ENCODE results near the gene PCED1A. TPM values are rescaled to one million over a fixed set of nuclear protein-coding genes. Genes with fewer than 3 reads are reported as not detected.

PCED1A gene
- total RNA-seq, 1 experiment from 2014 or later = 42.1 TPM

GRCh38 chr20:2873747-2874041 lies 33.2 kb upstream of the PCED1A start:
- H3K27me3 Mint-ChIP-seq (ENCODE audit: insufficient read depth, unreplicated experiment) = no peaks in the 10 kb centered on the region
- intact Hi-C loops (cut with micrococcal nuclease) = loop anchor here (1.0 kb wide), 1 partner anchor 128 kb away; no protein-coding TSS in a partner anchor
- H3K36me3 Mint-ChIP-seq (ENCODE audit: insufficient read depth, unreplicated experiment) = peaks cover 5% of the 10 kb centered on the region
- peak; percentile 38 for DNase-seq (ENCODE audit: unreplicated experiment)
- POLR2A ChIA-PET = interaction anchor here (0.7 to 1.6 kb wide), 11 partner anchors 8 to 335 kb away, joined by 3 to 9 read pairs (median 6); partner anchors contain the start of genes IDH3B, ITPA, NOP56 and PCED1A
- H3K4me3 Mint-ChIP-seq (ENCODE audit: unreplicated experiment) = peak overlapping the region; percentile 91
- no peaks in the 10 kb centered on the region for H3K9me3 Mint-ChIP-seq (ENCODE audit: unreplicated experiment)
- TF ChIP-seq CTCF (IDR thresholded peaks at IDR 0.05; ENCODE audit: unreplicated experiment) = no peak
- H3K27ac Mint-ChIP-seq (ENCODE audit: low read depth, unreplicated experiment) = no peak overlapping the region
- CTCF ChIA-PET = interaction anchor here (0.6 to 0.8 kb wide), 2 partner anchors 22 to 180 kb away, joined by 3 read pairs; no protein-coding TSS in a partner anchor
- BruUV-seq (replicated peaks) = no TSS peak
- peaks cover 40% of the 10 kb centered on the region for H3K4me1 Mint-ChIP-seq (ENCODE audit: insufficient read depth, unreplicated experiment)

- Mint-ChIP-seq H3K9me3 (ENCODE audit: unreplicated experiment) (no peaks in the 10 kb centered on the region), H3K27me3 (ENCODE audit: insufficient read depth, unreplicated experiment) (no peaks in the 10 kb centered on the region), H3K4me1 (ENCODE audit: insufficient read depth, unreplicated experiment) (peaks cover 37% of the 10 kb centered on the region), H3K27ac (ENCODE audit: low read depth, unreplicated experiment) (peak within 1 kb of the TSS; percentile 23), H3K36me3 (ENCODE audit: insufficient read depth, unreplicated experiment) (peaks cover 5% of the 10 kb centered on the region), H3K4me3 (ENCODE audit: unreplicated experiment) (peak within 1 kb of the TSS; percentile 91)
- TSS peak; percentile 37 for BruUV-seq (replicated peaks)
- no peak for TF ChIP-seq CTCF (IDR thresholded peaks at IDR 0.05; ENCODE audit: unreplicated experiment)
- DNase-seq (ENCODE audit: unreplicated experiment) = peak; percentile 89
- POLR2A ChIA-PET = interaction anchor here (0.6 to 1.4 kb wide), 14 partner anchors 9 to 336 kb away, joined by 3 to 7 read pairs (median 3); partner anchors contain the start of genes ITPA and NOP56
- intact Hi-C loops (cut with micrococcal nuclease) = loop anchor here (1.0 kb wide), 1 partner anchor 128 kb away; no protein-coding TSS in a partner anchor
- CTCF ChIA-PET = interaction anchor here (0.6 to 1.2 kb wide), 6 partner anchors 11 to 379 kb away, joined by 3 to 7 read pairs (median 3); no protein-coding TSS in a partner anchor
Measured at GRCh38 chr20:2873010-2873746, 32.7 kb upstream of the PCED1A start, which contains the start of gene PTPRA. Gene PTPRA, plus strand, starts transcription at chr20:2873481. Its CDS starts 90,797 bp downstream, at chr20:2964278.

- CTCF ChIA-PET = interaction anchor here (0.6 to 1.2 kb wide), 5 partner anchors 10 to 378 kb away, joined by 3 to 7 read pairs (median 3); no protein-coding TSS in a partner anchor
- H3K27me3 Mint-ChIP-seq (ENCODE audit: insufficient read depth, unreplicated experiment) = no peaks in the 10 kb centered on the region
- no TSS peak for BruUV-seq (replicated peaks)
- intact Hi-C loops (cut with micrococcal nuclease) = loop anchor here (1.0 kb wide), 1 partner anchor 129 kb away; no protein-coding TSS in a partner anchor
- TF ChIP-seq CTCF (IDR thresholded peaks at IDR 0.05; ENCODE audit: unreplicated experiment) = no peak
- POLR2A ChIA-PET = interaction anchor here (0.6 to 1.4 kb wide), 15 partner anchors 8 to 336 kb away, joined by 3 to 7 read pairs (median 3); partner anchors contain the start of genes ITPA and NOP56
- peak; percentile 54 for DNase-seq (ENCODE audit: unreplicated experiment)
- no peak overlapping the region for H3K27ac Mint-ChIP-seq (ENCODE audit: low read depth, unreplicated experiment)
- H3K4me3 Mint-ChIP-seq (ENCODE audit: unreplicated experiment) = peak overlapping the region; percentile 91
- no peaks in the 10 kb centered on the region for H3K9me3 Mint-ChIP-seq (ENCODE audit: unreplicated experiment)
- H3K4me1 Mint-ChIP-seq (ENCODE audit: insufficient read depth, unreplicated experiment) = peaks cover 39% of the 10 kb centered on the region
- H3K36me3 Mint-ChIP-seq (ENCODE audit: insufficient read depth, unreplicated experiment) = peaks cover 5% of the 10 kb centered on the region
Measured at GRCh38 chr20:2872459-2873009, 32.1 kb upstream of the PCED1A start.
